Activated B cell treated with CpG ODN at 0.5 μM for 24 hours (primary cell): ENCODE results near the gene B3GNT4. TPM values are rescaled to one million over a fixed set of nuclear protein-coding genes. Genes with fewer than 3 reads are reported as not detected.

Experiments used
- ATAC-seq: fragments of 200-7000 bp; cut with Tn5 transposase; one replicate; pipeline ENCODE4 v1.10.0; 2021; ENCODE audit warnings: low read depth, mild to moderate bottlenecking, moderate library complexity
- CTCF ChIA-PET: fragments of 350-600 bp; sonication (Branson Sonifier 250); formaldehyde crosslinking; loops from one replicate; lab custom pipeline; 2021; ENCODE audit warnings: antibody characterized with exemption; lab: Charles Lee
- POLR2A ChIA-PET: fragments of 350-600 bp; sonication (Branson Sonifier 250); formaldehyde crosslinking; loops from one replicate; lab custom pipeline; 2021; ENCODE audit warnings: antibody characterized with exemption; lab: Charles Lee
- DNase-seq: peaks from one replicate; pipeline ENCODE4 v3.0.0; 2022
- H3K27ac Mint-ChIP-seq: one replicate; pipeline ENCODE4 v1.8.0; 2020; ENCODE audit warnings: mixed read lengths
- H3K27me3 Mint-ChIP-seq: one replicate; pipeline ENCODE4 v1.8.0; 2021; ENCODE audit warnings: mixed read lengths
- H3K36me3 Mint-ChIP-seq: one replicate; pipeline ENCODE4 v1.8.0; 2021; ENCODE audit warnings: low read depth, mixed read lengths
- H3K4me1 Mint-ChIP-seq: one replicate; pipeline ENCODE4 v1.8.0; 2021; ENCODE audit warnings: mixed read lengths
- H3K4me3 Mint-ChIP-seq: one replicate; pipeline ENCODE4 v1.8.0; 2020; ENCODE audit warnings: mild to moderate bottlenecking, mixed read lengths
- H3K9me3 Mint-ChIP-seq: one replicate; pipeline ENCODE4 v1.8.0; 2020; ENCODE audit warnings: mixed read lengths
- CTCF ChIP-seq: fragments of 200-600 bp; IDR thresholded peaks from one replicate; pipeline ENCODE4 v1.8.0; 2022; ENCODE audit warnings: antibody characterized with exemption, mild to moderate bottlenecking
- intact Hi-C: fragments of 100-400 bp; cut with micrococcal nuclease; formaldehyde crosslinking; loops from one replicate; pipeline ENCODE4 v1.15.1; 2024
- total RNA-seq: library from RNA; stranded (reverse); gene quantifications from 2 replicates; pipeline ENCODE4 v1.2.3, GENCODE V29; 2022

B3GNT4 gene
- total RNA-seq, 1 donor from 2014 or later: not detected

- H3K4me3 Mint-ChIP-seq: no peak overlapping the region
- no peaks in the 10 kb centered on the region for H3K4me1 Mint-ChIP-seq
- ATAC-seq (no peak), DNase-seq (no peak)
- no peak overlapping the region for H3K27ac Mint-ChIP-seq
- no peaks in the 10 kb centered on the region for H3K36me3 Mint-ChIP-seq
- TF ChIP-seq CTCF: no peak
- intact Hi-C loops: no loop called here
- ChIA-PET CTCF (no interaction called here), POLR2A (interaction anchor here (0.7 kb wide), 1 partner anchor 11 kb away, joined by 6 read pairs; no protein-coding TSS in a partner anchor)
- H3K9me3 Mint-ChIP-seq: peaks cover 8% of the 10 kb centered on the region
- H3K27me3 Mint-ChIP-seq: peaks cover 17% of the 10 kb centered on the region
Measured at GRCh38 chr12:122195405-122195804, 8.1 kb upstream of the B3GNT4 start.

GRCh38 chr12:122197612-122197966, 5.9 kb upstream of the B3GNT4 start:
- Mint-ChIP-seq H3K27ac (no peak overlapping the region), H3K36me3 (no peaks in the 10 kb centered on the region), H3K4me1 (no peaks in the 10 kb centered on the region), H3K9me3 (peaks cover 8% of the 10 kb centered on the region), H3K27me3 (peaks cover 25% of the 10 kb centered on the region), H3K4me3 (no peak overlapping the region)
- POLR2A ChIA-PET: no interaction called here
- intact Hi-C loops: no loop called here
- no peak for TF ChIP-seq CTCF
- no peak for DNase-seq
- CTCF ChIA-PET: no interaction called here
- no peak for ATAC-seq

GRCh38 chr12:122199484-122200355, 3.8 kb upstream of the B3GNT4 start:
- Mint-ChIP-seq H3K9me3 (peaks cover 7% of the 10 kb centered on the region), H3K4me1 (peaks cover 6% of the 10 kb centered on the region), H3K27ac (no peak overlapping the region), H3K27me3 (peaks cover 27% of the 10 kb centered on the region), H3K4me3 (no peak overlapping the region), H3K36me3 (no peaks in the 10 kb centered on the region)
- TF ChIP-seq CTCF: no peak
- ChIA-PET CTCF (no interaction called here), POLR2A (no interaction called here)
- intact Hi-C loops: no loop called here
- no peak for ATAC-seq
- no peak for DNase-seq

GRCh38 chr12:122200541-122201175, 2.9 kb upstream of the B3GNT4 start:
- ChIA-PET CTCF (no interaction called here), POLR2A (no interaction called here)
- H3K4me3 Mint-ChIP-seq: no peak overlapping the region
- DNase-seq (no peak), ATAC-seq (no peak)
- H3K27me3 Mint-ChIP-seq: peaks cover 31% of the 10 kb centered on the region
- peaks cover 1% of the 10 kb centered on the region for H3K9me3 Mint-ChIP-seq
- no peaks in the 10 kb centered on the region for H3K36me3 Mint-ChIP-seq
- TF ChIP-seq CTCF: no peak
- H3K4me1 Mint-ChIP-seq: peaks cover 7% of the 10 kb centered on the region
- intact Hi-C loops: no loop called here
- no peak overlapping the region for H3K27ac Mint-ChIP-seq

GRCh38 chr12:122201381-122201780, 2.1 kb upstream of the B3GNT4 start:
- TF ChIP-seq CTCF: no peak
- Mint-ChIP-seq H3K36me3 (no peaks in the 10 kb centered on the region), H3K27me3 (peaks cover 31% of the 10 kb centered on the region), H3K27ac (no peak overlapping the region), H3K4me3 (no peak overlapping the region), H3K9me3 (no peaks in the 10 kb centered on the region), H3K4me1 (peaks cover 7% of the 10 kb centered on the region)
- ATAC-seq (no peak), DNase-seq (no peak)
- intact Hi-C loops: no loop called here
- ChIA-PET CTCF (no interaction called here), POLR2A (no interaction called here)
